ENCODE data around the gene PPM1H.
"Not testable (repeated sequence)": the region's sequence is repeated elsewhere in the genome, so short reads cannot be mapped to it uniquely, and the experiment has no call there.

PPM1H gene

DNA sequence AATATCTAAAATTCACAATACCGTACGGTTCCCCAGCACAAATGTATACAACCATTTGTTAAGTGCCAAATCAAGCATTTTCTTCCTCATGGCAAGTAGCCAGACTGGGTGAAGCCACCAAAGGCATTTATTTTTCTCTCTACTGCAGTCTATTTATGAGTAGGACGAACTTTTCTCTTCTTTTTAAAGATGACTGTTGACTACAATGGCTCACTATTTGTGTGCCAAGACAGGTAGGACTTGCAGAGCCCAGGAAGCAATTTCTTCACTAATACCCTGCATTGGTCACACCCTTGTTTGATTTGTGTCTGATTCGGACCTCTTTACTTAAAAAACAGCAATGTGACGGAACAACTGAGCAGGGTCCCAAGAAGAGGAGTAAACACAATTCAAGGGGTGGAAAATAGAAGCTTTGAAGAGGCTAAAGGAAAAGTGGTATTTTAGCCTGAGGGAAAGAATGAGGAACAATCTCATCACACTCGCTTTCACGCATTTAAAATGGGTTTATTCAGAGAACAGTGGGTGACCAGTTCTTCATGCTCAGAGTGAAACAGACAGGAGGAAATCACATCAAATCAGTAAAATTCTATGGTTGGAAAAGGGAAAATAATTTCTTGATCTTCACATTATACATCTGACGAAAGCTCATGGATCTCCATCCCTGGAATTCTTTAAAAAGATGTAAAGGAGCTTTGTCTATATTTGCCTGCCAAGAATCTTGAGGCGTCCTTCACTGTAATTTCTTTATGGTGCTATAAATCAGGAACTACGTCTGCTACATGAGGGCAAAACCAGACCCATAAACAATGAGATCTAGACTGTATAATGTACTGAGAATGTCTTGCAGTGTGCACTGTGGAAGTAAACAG is 183.8 kb downstream of the PPM1H start:
- no peak overlapping the region for H3K27ac ChIP-seq
- no peak for DNase-seq (ENCODE audit: low read depth, low spot score)

GRCh38 chr12:62749586-62749985 is 185.4 kb downstream of the PPM1H start:
- no peak for DNase-seq (ENCODE audit: low read depth, low spot score)
- no peak overlapping the region for H3K27ac ChIP-seq

DNA sequence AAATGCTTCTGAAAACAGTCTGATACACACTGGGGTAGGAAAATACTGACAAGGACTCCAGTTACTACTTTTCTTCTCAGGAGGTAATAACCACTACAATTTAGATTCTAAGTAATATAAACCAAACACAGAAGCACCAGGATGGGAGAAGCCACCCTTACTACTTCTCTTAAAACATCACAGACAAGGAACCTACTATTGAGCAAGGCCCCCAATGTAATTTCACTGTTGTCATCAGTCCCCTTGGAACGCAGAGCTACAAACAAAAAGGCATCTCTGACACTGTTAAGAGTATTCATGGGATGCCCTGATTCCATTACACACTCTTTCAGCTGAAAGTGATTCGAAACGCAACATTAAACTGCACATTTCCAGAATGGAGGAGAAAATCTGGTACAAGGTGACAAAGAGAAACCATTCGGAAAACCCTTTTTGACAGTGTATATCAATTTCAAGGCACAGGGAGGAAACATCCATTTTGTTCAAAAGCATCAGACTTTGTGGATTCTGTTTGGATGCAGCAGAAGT is 185.9 kb downstream of the PPM1H start:
- no peak overlapping the region for H3K27ac ChIP-seq
- no peak for DNase-seq (ENCODE audit: low read depth, low spot score)

GRCh38 chr12:62744551-62744950 is 190.4 kb downstream of the PPM1H start:
- H3K27ac ChIP-seq, result no peak overlapping the region
- DNase-seq (ENCODE audit: low read depth, low spot score), result no peak

- H3K27ac ChIP-seq, result no peak overlapping the region
- no peak for DNase-seq (ENCODE audit: low read depth, low spot score)
Measured at GRCh38 chr12:62739266-62740015, 195.5 kb downstream of the PPM1H start.

DNA sequence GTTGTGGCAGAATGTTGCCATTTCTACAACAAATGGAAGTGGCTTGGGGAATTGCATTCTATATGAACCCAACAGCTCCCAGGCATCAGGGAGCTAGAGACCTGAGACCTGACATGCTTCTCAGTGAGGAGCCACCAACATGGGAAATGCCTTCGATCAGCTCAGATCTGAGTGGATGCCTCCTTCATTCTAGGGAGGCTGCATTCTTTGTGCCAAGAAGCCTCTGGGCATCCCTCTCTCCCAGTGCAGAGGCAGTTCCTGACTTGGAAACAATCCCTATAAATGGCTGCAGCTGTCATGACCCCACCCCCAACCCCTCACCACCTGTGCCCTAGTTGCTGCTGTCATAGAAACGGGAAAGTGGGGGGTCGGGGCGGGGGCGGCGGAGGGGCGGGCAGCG is 196.3 kb downstream of the PPM1H start:
- no peak overlapping the region for H3K27ac ChIP-seq
- no peak for DNase-seq (ENCODE audit: low read depth, low spot score)

DNA sequence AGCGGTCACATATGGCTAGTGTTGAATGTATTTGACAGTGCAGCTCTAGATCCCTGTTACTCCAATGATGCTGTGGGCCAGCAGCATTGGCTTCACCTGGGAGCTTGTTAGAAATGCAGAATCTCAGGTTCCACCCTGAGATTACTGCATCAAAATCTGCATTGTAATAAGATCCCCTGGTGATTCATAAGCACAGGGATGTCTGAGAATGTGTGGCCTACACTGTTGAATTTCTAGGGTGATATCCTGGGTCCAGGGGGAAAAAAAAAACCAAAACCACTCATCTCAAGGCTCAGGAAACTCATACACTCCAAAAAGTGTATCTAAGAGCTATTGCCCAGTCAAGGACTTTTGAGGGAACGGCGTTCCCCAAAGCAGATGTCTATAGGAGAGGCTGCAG is 196.8 kb downstream of the PPM1H start:
- no peak for DNase-seq (ENCODE audit: low read depth, low spot score)
- no peak overlapping the region for H3K27ac ChIP-seq

DNA sequence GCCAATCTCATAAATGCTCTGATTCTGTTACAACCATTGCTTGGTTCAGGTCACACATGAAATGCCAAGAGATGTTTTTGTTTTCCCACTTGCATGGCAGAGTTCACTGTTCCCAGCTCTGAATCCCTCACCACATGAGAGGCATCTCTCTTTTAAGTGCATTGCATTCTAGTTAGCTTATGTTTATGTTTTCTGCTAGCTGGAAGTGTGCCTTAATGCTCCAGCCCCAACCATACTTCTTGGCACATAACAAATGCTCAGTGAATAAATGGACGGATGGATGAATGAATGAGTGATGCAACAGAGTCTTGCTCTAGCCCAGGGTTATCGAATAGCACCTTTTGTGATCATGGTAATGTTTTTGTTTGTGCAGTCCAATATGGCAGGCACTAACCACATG is 197.3 kb downstream of the PPM1H start:
- DNase-seq (ENCODE audit: low read depth, low spot score), result no peak
- no peak overlapping the region for H3K27ac ChIP-seq

- no peak for DNase-seq (ENCODE audit: low read depth, low spot score)
- H3K27ac ChIP-seq, result no peak overlapping the region
Measured at GRCh38 chr12:62737188-62737587, 197.8 kb downstream of the PPM1H start.

DNA sequence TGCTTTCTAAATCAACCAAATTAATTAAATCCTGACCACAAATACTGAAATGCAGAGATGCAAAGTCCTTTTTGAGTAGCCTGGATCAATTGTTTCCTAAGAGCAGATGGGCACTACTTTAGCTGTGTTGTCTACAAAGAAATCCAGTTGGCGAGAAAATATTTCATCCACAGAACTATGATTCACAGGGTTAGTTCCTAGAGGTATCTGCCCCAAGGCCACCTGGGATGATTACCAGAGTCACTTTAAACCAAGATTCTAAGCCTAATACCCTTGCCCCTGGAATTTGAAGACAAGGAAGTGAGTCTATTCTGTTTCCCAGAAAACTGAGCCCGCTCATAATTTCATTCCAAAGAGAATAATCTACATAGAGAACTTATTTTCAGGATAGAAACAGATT is 198.4 kb downstream of the PPM1H start:
- H3K27ac ChIP-seq, result no peak overlapping the region
- DNase-seq (ENCODE audit: low read depth, low spot score), result no peak

DNA sequence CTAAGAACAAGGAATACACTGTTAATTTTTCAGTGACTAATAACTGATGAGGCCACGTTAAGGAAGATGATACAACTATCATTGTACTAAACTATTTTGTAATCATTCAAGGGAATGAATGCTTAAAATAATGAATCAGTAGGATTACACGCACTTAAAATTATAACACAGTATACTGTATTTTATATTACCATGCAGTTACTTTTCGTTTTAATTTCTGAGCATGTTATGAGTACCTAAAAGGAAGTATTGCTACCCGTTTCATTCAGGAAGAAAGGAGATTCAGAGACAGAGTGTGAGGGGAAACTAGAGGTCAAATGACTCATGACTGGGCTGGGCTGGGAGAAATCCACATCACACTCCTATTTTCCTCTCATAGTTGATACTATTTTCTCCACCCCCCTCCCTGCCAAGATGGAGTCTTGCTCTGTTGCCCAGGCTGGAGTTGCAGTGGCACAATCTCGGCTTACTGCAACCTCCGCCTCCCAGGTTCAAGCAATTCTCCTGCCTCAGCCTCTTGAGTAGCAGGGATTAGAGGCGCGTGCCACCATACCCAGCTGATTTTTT is 202.0 kb downstream of the PPM1H start:
- peak; percentile 20 for DNase-seq (ENCODE audit: low read depth, low spot score)
- peak overlapping the region; percentile 94 for H3K27ac ChIP-seq

DNA sequence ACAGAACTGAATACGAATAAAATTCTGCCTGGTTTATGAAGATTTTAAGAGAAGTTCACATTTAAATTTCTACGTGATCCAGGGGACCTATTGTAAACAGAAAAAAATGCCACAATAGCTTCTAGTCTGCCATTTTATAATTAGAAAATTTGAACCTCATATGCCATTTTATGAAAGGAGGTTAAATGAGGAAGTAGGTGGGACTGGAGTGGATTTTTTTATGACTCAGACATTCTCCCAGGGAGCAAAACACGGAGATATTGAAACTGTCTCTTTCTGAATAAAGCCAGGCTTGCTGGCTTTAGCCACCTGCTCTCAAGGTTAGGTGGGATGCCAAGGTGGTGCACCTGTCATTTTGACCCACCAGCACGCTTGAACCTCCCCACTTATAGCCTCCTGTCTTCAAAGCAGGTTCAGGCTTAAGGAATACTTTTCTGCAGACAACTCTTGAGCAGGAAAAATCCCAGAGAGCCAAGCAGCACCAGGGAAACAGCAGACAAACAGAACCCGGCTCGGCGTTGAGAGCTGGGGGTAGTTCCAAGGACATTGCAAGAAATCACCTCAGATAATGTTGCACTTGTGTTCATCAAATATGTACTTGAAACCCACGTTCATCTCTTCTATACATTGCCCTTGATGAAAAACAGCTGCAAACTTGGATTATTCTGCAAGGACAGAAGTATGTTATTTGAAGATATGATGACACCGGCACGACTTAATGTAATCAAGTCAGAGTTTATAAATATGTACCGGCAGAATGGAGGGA is 203.7 kb downstream of the PPM1H start:
- peak overlapping the region; percentile 94 for H3K27ac ChIP-seq
- DNase-seq (ENCODE audit: low read depth, low spot score), result no peak

- H3K27ac ChIP-seq, result peak overlapping the region; percentile 94
- DNase-seq (ENCODE audit: low read depth, low spot score), result no peak
Measured at GRCh38 chr12:62730649-62731048, 204.3 kb downstream of the PPM1H start.

DNA sequence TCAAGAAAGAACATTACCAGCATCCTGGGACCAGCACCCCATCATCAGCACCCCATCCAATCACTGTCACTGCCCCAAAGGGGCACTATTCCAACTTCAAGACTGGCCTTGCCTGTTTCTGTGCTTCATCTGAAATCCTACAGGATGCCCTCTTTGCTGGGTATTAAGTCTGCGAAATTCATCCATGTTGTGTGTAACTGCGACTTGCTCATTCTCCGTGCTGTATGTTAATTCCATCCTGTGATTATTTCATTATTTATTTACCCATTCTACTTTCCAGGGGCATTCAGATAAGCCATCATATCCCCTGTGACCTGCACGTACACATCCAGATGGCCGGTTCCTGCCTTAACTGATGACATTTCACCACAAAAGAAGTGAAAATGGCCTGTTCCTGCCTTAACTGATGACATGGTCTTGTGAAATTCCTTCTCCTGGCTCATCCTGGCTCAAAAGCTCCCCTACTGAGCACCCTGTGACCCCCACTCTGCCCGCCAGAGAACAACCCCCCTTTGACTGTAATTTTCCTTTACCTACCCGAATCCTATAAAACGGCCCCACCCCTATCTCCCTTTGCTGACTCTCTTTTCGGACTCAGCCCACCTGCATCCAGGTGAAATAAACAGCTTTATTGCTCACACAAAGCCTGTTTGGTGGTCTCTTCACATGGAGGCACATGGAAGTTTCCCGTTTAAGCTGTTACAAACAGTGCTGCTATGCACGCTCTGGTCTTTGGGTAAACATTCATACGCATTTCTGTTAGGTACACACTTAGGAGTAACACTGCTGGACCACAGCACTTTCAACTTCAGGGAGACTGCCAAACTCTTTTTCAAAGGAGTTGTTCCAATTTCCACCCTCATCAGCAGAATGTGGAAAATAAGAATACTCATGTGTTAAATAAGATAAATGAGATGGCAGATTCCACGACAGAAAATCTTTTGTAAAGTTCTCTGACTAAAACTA is 205.1 kb downstream of the PPM1H start:
- not testable (repeated sequence) for H3K27ac ChIP-seq; DNase-seq (ENCODE audit: low read depth, low spot score)

DNA sequence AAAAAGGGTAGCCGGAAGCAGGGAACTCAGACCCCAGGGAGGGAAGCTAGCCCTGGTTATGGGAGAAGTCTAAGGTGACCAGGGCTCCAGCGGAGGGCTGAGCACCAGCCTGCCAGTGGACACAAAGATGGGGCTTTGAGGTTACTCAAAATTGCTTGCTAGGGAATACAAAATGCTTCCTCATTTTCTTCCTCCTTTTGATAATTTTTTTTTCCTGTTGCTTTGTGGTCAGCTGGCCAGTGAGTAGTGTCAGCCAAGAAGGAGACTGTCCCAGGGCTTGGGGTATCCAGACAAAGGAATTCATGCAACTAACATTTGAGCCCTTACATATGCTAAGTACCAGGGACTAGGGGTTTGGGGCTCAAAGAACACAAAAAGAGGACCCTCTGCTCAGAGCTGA is 206.2 kb downstream of the PPM1H start:
- no peak overlapping the region for H3K27ac ChIP-seq
- DNase-seq (ENCODE audit: low read depth, low spot score), result no peak

DNA sequence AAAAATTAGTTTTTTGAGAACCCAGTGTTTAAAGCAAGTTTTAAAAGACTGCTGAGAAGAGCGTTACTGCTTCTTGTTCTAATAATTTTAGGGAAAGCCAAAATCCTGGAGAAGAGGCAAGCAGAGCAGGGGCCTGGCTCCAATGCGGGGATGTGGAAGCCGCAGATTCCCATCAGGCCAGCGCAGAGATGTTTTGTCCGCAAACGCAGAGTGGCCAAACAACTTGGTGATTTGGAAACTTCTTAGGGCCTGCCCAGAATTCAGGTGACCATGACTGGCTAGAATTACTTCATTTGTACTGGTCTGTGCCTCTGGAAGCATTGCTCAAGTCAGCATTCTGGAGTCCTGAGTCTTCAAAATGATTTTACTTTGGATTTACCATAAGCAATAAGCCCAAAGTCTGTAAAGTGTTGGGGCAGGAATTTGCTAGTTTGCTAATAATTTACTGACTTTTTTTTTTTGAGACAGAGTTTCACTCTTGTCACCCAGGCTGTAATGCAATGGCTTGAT is 208.4 kb downstream of the PPM1H start:
- no peak for DNase-seq (ENCODE audit: low read depth, low spot score)

DNA sequence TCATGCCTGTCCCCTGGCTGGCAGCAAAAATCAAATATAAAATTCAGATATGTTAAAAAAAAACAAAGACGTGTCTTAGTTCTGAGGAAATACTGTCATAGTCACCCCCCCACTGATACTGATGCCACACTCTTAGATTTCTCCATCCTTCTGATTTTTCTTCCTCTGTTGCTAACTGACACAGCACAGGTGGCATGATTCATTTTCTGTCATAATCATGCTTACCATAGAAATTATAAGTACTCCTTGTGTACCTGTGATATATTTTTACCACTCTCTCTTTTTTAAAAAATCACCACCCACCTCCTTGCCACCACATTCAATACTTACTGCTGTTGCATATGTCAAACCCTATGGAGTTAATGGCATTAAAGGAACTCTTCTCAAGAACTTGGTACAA is 209.2 kb downstream of the PPM1H start:
- no peak for DNase-seq (ENCODE audit: low read depth, low spot score)
- H3K27ac ChIP-seq, result peak overlapping the region; percentile 79

More for the DNA sequence above, 208.4 kb downstream of the PPM1H start:
- H3K27ac ChIP-seq, result no peak overlapping the region

GRCh38 chr12:62724947-62725451 is 210.0 kb downstream of the PPM1H start:
- peak overlapping the region; percentile 79 for H3K27ac ChIP-seq
- DNase-seq (ENCODE audit: low read depth, low spot score), result peak; percentile 97

GRCh38 chr12:62724285-62724684 is 210.7 kb downstream of the PPM1H start:
- no peak for DNase-seq (ENCODE audit: low read depth, low spot score)
- H3K27ac ChIP-seq, result peak overlapping the region; percentile 79

Measured in epithelial cell of prostate (primary cell).